SK-N-MC (cell line): ENCODE results near the gene OSGEP.

Source experiments
- DNase-seq: peaks from one replicate; pipeline ENCODE4 v3.0.0-alpha.2; 2011; ENCODE audit warnings: low read depth, low spot score
- H3K27ac ChIP-seq: fragments of 200-600 bp; sonication (generic); 2 replicates; pipeline ENCODE4 v1.5.1; 2016; ENCODE audit warnings: mixed run types
- H3K36me3 ChIP-seq: fragments of 200-600 bp; sonication (generic); 2 replicates; pipeline ENCODE4 v1.6.1; 2017; ENCODE audit warnings: antibody characterized with exemption, low read length, mixed read lengths; ENCODE audit not compliant: insufficient read depth
- H3K4me3 ChIP-seq: fragments of 200-600 bp; sonication (generic); 2 replicates; pipeline ENCODE4 v1.5.1; 2016
- H3K9ac ChIP-seq: fragments of 200-600 bp; sonication (generic); 2 replicates; pipeline ENCODE4 v1.8.0; 2017; ENCODE audit warnings: mixed run types, mixed read lengths; ENCODE audit not compliant: insufficient read length
- H3K9me3 ChIP-seq: fragments of 200-600 bp; sonication (generic); 2 replicates; pipeline ENCODE4 v1.6.1; 2017; ENCODE audit warnings: low read depth, mild to moderate bottlenecking, antibody characterized with exemption, low read length, moderate library complexity, mixed read lengths
- EZH2 ChIP-seq: fragments of 200-600 bp; sonication (generic); IDR thresholded peaks from one replicate; pipeline ENCODE4 v1.6.1; 2017; ENCODE audit warnings: antibody characterized with exemption
- FOXP2 ChIP-seq: optimal IDR thresholded peaks from 2 replicates; pipeline ENCODE3; 2011; ENCODE audit warnings: mild to moderate bottlenecking, moderate library complexity; ENCODE audit not compliant: insufficient read depth; ENCODE audit errors: extremely low read length, control extremely low read depth
- POLR2AphosphoS5 ChIP-seq: IDR thresholded peaks from 2 replicates; pipeline ENCODE4 v1.6.1; 2012; ENCODE audit warnings: mild to moderate bottlenecking, low read depth, low read length, borderline replicate concordance

Gene OSGEP

GRCh38 chr14:20415782-20416206 is 38.8 kb downstream of the OSGEP start:
- Histone ChIP-seq H3K36me3 (no peaks in the 10 kb centered on the region), H3K9ac (no peak overlapping the region), H3K4me3 (no peak overlapping the region), H3K27ac (no peak overlapping the region), H3K9me3 (no peaks in the 10 kb centered on the region)
- peak; percentile 34 for DNase-seq
- TF ChIP-seq FOXP2 (no peak), POLR2AphosphoS5 (no peak), EZH2 (no peak)

GRCh38 chr14:20413744-20414082 is 40.9 kb downstream of the OSGEP start:
- peak overlapping the region; percentile 87 for H3K4me3 ChIP-seq
- H3K9me3 ChIP-seq, result no peaks in the 10 kb centered on the region
- peak overlapping the region; percentile 79 for H3K9ac ChIP-seq
- no peaks in the 10 kb centered on the region for H3K36me3 ChIP-seq
- TF ChIP-seq FOXP2 (no peak), POLR2AphosphoS5 (no peak), EZH2 (no peak)
- DNase-seq, result no peak
- peak overlapping the region; percentile 19; the same call in 1 of the 2 replicates for H3K27ac ChIP-seq

DNA sequence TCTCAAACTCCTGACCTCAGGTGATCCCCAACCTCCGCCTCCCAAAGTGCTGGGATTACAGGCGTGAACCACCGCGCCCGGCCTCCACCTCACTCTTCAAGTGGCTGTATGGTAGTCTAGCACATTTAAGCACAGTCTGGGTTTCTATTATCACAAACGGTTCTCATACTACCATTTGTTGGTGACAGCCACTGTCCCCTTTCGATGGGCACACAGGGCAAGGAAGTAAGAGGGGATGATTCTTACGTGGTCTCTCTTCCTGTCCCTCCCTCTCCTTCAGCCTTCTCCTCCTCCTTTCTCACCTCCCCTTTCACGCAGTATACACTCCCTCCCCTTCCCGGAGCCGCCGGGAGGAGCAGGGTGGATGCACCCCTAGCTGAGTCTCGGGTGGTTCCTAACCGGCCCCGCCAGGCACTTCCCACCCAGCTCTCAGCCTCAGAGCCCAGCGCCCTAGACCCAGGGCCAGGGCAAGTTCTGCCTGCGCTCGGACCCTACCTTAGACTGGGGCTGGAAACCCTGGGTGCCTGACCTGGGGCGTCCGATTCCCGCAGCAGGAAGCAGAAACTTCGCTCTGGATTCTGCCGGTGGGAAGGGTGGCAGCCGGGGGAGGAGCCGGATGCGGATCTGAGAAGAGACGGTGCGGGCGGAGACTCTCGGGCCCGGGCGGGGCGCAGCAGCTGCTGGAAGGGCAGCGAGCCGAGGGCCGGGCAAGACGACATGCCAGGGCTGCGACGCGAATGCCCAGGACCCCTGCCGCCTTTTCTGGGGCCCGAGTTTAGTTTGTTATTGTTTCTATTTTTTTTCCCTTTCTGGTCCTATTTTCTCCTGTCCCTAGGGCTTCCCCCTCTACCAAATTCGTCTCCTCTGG is 41.5 kb downstream of the OSGEP start, which contains the start of gene TEP1:
TEP1 (minus strand) TSS at position 626 of the 868 bp plus-strand sequence. CDS start 5,062 bp downstream, outside the sequence.
- peak within 1 kb of the TSS; percentile 79 for H3K9ac ChIP-seq
- no peak for DNase-seq
- TF ChIP-seq EZH2 (no peak), POLR2AphosphoS5 (peak; percentile 86)
- H3K36me3 ChIP-seq, result peaks cover under 1% of the 10 kb centered on the region; the same call in 1 of the 2 replicates
- peak within 1 kb of the TSS; percentile 19; the same call in 1 of the 2 replicates for H3K27ac ChIP-seq
- no peaks in the 10 kb centered on the region for H3K9me3 ChIP-seq
- peak within 1 kb of the TSS; percentile 87 for H3K4me3 ChIP-seq

GRCh38 chr14:20412411-20412810 is 42.2 kb downstream of the OSGEP start:
- peak overlapping the region; percentile 79 for H3K9ac ChIP-seq
- H3K9me3 ChIP-seq, result no peaks in the 10 kb centered on the region
- H3K4me3 ChIP-seq, result peak overlapping the region; percentile 87
- no peak overlapping the region for H3K27ac ChIP-seq
- peaks cover 3% of the 10 kb centered on the region; the same call in 1 of the 2 replicates for H3K36me3 ChIP-seq
- no peak for TF ChIP-seq FOXP2
- TF ChIP-seq EZH2, result no peak
- TF ChIP-seq POLR2AphosphoS5, result no peak
- no peak for DNase-seq

- Histone ChIP-seq H3K27ac (no peak overlapping the region), H3K9ac (peak overlapping the region; percentile 15), H3K9me3 (no peaks in the 10 kb centered on the region), H3K4me3 (no peak overlapping the region), H3K36me3 (peaks cover 3% of the 10 kb centered on the region; the same call in 1 of the 2 replicates)
- TF ChIP-seq FOXP2, result no peak
- no peak for TF ChIP-seq POLR2AphosphoS5
- TF ChIP-seq EZH2, result no peak
- no peak for DNase-seq
These were observed 45.4 kb downstream of the OSGEP start for GRCh38 chr14:20409226-20409625.

- Histone ChIP-seq H3K9ac (no peak overlapping the region), H3K27ac (no peak overlapping the region), H3K9me3 (no peaks in the 10 kb centered on the region), H3K36me3 (peaks cover 5% of the 10 kb centered on the region; the same call in 1 of the 2 replicates), H3K4me3 (no peak overlapping the region)
- no peak for DNase-seq
- TF ChIP-seq POLR2AphosphoS5, result no peak
These were observed 51.1 kb downstream of the OSGEP start for GRCh38 chr14:20403521-20403920.

DNA sequence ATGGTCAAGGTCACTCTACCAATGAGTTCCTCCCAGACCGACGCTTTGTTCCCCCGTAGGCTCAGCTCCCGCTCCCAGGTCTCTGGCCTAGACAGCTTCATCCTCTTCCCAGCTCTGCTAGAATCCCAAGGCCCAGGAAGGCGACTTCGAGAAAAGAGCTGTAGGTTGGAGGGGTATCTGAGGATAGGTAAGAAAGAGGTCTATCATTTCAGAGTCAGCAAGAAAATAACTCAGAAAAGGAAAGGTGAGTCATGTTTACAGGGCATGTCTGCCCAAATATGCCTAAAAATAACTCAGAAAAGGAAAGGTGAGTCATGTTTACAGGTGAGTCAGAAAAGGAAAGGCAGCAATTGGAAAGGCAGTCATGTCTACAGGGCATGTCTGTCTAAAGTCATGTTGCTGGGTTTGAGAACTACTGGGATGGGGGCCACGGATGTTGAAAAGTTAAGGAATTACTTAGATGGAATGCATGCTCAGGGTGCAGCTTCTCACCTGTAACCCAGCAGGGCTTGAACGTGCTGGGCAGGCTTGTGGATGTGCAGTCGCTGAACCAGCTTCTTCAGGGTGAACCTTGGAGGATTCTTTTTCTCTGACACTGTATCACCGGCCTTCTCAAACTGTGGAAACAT is 53.5 kb downstream of the OSGEP start:
- no peaks in the 10 kb centered on the region for H3K9me3 ChIP-seq
- 0 out of 2 replicates have a peak, but pooled peaks cover 2% of the 10 kb centered on the region for H3K36me3 ChIP-seq
- no peak overlapping the region for H3K27ac ChIP-seq
- no peak overlapping the region for H3K9ac ChIP-seq
- no peak overlapping the region for H3K4me3 ChIP-seq
- no peak for TF ChIP-seq POLR2AphosphoS5
- TF ChIP-seq FOXP2, result no peak
- no peak for DNase-seq

DNA sequence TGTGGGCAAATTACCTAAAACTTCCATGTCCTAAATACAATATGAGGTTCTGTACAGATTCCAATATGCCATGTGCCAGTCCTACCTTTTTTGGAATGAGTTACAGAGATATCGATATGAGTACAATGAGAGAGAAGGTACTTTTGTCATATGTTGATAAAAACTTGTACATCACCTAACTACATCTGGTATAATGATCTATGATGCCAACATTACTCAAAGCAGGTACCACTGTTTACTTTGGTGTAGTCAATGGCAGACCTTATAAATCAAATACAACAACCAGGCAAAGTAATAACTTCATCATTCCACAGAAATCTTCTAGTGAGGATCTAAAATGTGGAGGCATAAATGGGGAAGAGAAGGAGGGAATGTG is 54.0 kb downstream of the OSGEP start:
- H3K4me3 ChIP-seq, result no peak overlapping the region
- TF ChIP-seq FOXP2 (no peak), EZH2 (no peak), POLR2AphosphoS5 (no peak)
- no peak overlapping the region for H3K9ac ChIP-seq
- 0 out of 2 replicates have a peak, but pooled peaks cover 2% of the 10 kb centered on the region for H3K36me3 ChIP-seq
- DNase-seq, result no peak
- no peaks in the 10 kb centered on the region for H3K9me3 ChIP-seq
- H3K27ac ChIP-seq, result no peak overlapping the region
